Chondrocyte (in vitro differentiated cells): ENCODE data around the gene DOCK7. TPM values are rescaled to one million over a fixed set of nuclear protein-coding genes. Genes with fewer than 3 reads are reported as not detected.

Experiments used
- DNase-seq: peaks from one replicate; pipeline ENCODE4 v3.0.0; 2021; ENCODE audit warnings: mixed read lengths, low spot score
- H3K27ac Mint-ChIP-seq: one replicate; pipeline ENCODE4 v1.8.0; 2021; ENCODE audit warnings: mild to moderate bottlenecking, moderate library complexity, mixed read lengths; ENCODE audit not compliant: unreplicated experiment
- H3K27me3 Mint-ChIP-seq: 2 replicates; pipeline ENCODE4 v1.8.0; 2021; ENCODE audit warnings: low read depth, mixed read lengths
- H3K36me3 Mint-ChIP-seq: 2 replicates; pipeline ENCODE4 v1.8.0; 2021; ENCODE audit warnings: low read depth, mixed read lengths
- H3K4me1 Mint-ChIP-seq: 2 replicates; pipeline ENCODE4 v1.8.0; 2021; ENCODE audit warnings: low read depth, mild to moderate bottlenecking, mixed read lengths
- H3K4me3 Mint-ChIP-seq: one replicate; pipeline ENCODE4 v1.8.0; 2021; ENCODE audit warnings: mild to moderate bottlenecking, moderate library complexity, mixed read lengths; ENCODE audit not compliant: unreplicated experiment
- H3K9me3 Mint-ChIP-seq: 2 replicates; pipeline ENCODE4 v1.8.0; 2021; ENCODE audit warnings: low read depth, mixed read lengths
- long read RNA-seq: library from polyadenylated mRNA; stranded (forward); transcript quantifications from one replicate; pipeline ENCODE4 v2.0.0, GENCODE V29; 2021
- total RNA-seq: library from RNA; stranded (reverse); gene quantifications from 3 replicates; pipeline ENCODE4 v1.2.1, GENCODE V29; 2021
- TF ChIP-seq, protein P1 (sequence below): fragments of 200-600 bp; sonication (generic); IDR thresholded peaks from 2 replicates; pipeline ENCODE4 v1.5.0; 2021; ENCODE audit warnings: antibody characterized with exemption, mild to moderate bottlenecking, moderate library complexity

Gene DOCK7, protein sequence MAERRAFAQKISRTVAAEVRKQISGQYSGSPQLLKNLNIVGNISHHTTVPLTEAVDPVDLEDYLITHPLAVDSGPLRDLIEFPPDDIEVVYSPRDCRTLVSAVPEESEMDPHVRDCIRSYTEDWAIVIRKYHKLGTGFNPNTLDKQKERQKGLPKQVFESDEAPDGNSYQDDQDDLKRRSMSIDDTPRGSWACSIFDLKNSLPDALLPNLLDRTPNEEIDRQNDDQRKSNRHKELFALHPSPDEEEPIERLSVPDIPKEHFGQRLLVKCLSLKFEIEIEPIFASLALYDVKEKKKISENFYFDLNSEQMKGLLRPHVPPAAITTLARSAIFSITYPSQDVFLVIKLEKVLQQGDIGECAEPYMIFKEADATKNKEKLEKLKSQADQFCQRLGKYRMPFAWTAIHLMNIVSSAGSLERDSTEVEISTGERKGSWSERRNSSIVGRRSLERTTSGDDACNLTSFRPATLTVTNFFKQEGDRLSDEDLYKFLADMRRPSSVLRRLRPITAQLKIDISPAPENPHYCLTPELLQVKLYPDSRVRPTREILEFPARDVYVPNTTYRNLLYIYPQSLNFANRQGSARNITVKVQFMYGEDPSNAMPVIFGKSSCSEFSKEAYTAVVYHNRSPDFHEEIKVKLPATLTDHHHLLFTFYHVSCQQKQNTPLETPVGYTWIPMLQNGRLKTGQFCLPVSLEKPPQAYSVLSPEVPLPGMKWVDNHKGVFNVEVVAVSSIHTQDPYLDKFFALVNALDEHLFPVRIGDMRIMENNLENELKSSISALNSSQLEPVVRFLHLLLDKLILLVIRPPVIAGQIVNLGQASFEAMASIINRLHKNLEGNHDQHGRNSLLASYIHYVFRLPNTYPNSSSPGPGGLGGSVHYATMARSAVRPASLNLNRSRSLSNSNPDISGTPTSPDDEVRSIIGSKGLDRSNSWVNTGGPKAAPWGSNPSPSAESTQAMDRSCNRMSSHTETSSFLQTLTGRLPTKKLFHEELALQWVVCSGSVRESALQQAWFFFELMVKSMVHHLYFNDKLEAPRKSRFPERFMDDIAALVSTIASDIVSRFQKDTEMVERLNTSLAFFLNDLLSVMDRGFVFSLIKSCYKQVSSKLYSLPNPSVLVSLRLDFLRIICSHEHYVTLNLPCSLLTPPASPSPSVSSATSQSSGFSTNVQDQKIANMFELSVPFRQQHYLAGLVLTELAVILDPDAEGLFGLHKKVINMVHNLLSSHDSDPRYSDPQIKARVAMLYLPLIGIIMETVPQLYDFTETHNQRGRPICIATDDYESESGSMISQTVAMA (N-terminal part only)
- total RNA-seq, result 79.7 to 88.4 TPM (median 83.2 TPM) in 3 replicates
- long read RNA-seq, full-length matches to known transcripts, result 32 of 53 reads
- long read RNA-seq, partial matches to known transcripts, result 13 of 53 reads
- long read RNA-seq, other reads (novel, unspliced or antisense), result 8 of 53 reads

DNA sequence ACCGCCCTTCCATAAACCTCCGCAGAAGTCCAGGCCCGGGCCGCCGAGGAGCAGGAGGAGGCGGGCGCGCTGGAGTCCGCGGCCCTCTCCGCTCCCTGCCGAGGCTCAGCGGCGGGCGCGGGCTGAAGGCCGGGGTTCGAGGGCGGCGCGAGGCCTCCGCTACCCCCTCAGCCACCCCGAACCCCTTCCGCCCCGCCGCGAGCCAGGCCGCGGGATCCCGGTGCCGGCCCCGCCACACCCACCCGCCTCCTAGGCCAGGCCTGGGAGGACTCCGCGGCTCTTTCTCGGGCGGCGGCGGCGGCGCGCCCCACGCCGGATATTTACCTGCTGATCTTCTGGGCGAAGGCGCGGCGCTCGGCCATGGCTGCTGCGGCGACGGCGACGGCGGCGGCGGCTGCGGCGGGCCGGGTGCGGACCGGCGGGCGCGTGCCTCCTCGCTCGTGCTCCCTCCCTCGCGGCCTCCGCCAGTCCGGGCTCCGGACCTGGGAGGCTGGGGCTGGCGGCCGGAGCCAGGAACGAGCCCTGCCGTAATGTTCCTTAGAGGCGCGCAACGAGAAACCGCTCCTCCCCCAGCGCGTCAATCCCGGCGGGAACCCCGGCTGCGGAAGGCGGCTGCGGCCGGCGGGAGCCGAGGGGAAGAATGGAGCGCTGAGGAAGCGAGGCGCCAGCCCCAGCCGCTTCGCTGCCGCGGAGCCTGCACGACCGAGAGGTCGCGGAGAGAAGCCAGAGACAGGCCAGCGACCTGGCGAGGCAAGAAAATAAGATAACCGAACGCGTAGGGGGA, at the start of gene DOCK7:
DOCK7 (minus strand) TSS at position 484 of the 784 bp plus-strand sequence; CDS start at position 362, 122 bp downstream.
- DNase-seq, result peak; percentile 94

DNA sequence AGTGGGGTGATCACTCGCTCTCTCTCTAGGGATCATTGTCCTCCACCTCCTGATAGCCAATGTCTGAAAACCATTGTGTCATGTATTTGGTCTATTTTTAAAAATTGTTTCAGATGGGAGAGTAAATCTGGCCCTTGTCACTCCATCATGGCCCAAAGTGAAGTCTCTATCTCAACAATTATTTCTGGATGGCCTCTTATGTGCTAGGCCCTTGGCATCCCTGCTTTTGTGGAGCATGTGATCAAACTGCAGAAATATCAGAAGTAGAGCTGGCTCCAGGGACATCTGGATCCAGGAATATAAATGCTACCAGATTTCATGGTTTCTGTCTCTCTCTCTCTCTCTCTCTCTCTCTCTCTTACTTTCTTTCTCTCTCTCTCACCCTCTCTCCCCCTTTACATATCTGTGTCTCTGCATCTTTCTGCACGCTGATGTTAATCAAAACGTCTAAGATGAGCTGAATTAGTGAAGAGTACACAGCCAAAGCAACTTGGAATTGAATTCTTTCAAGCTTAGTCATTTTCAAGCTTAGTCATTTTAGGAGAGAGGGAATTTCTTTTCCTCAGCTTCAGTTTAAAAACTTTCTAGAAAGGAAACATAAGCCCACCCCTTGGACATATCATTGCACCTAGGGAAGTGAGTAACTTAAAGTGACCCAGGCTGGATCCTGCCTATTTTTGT, 47.4 kb upstream of the DOCK7 start:
- H3K27ac Mint-ChIP-seq, result peak overlapping the region; percentile 82
- no peak for DNase-seq
- H3K27me3 Mint-ChIP-seq, result no peaks in the 10 kb centered on the region
- TF ChIP-seq, protein P1, sequence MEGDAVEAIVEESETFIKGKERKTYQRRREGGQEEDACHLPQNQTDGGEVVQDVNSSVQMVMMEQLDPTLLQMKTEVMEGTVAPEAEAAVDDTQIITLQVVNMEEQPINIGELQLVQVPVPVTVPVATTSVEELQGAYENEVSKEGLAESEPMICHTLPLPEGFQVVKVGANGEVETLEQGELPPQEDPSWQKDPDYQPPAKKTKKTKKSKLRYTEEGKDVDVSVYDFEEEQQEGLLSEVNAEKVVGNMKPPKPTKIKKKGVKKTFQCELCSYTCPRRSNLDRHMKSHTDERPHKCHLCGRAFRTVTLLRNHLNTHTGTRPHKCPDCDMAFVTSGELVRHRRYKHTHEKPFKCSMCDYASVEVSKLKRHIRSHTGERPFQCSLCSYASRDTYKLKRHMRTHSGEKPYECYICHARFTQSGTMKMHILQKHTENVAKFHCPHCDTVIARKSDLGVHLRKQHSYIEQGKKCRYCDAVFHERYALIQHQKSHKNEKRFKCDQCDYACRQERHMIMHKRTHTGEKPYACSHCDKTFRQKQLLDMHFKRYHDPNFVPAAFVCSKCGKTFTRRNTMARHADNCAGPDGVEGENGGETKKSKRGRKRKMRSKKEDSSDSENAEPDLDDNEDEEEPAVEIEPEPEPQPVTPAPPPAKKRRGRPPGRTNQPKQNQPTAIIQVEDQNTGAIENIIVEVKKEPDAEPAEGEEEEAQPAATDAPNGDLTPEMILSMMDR, result no peak
- H3K4me1 Mint-ChIP-seq, result peaks cover 25% of the 10 kb centered on the region
- H3K9me3 Mint-ChIP-seq, result peaks cover 8% of the 10 kb centered on the region
- no peak overlapping the region for H3K4me3 Mint-ChIP-seq
- H3K36me3 Mint-ChIP-seq, result peaks cover 8% of the 10 kb centered on the region

More for the DNA sequence above, at the start of gene DOCK7:
- H3K36me3 Mint-ChIP-seq, result peaks cover 2% of the 10 kb centered on the region
- peaks cover 64% of the 10 kb centered on the region for H3K4me1 Mint-ChIP-seq
- peak within 1 kb of the TSS; percentile 93 for H3K4me3 Mint-ChIP-seq
- no peaks in the 10 kb centered on the region for H3K27me3 Mint-ChIP-seq
- H3K27ac Mint-ChIP-seq, result peak within 1 kb of the TSS; percentile 95
- no peaks in the 10 kb centered on the region for H3K9me3 Mint-ChIP-seq
- TF ChIP-seq, protein P1, result peak; percentile 21

DNA sequence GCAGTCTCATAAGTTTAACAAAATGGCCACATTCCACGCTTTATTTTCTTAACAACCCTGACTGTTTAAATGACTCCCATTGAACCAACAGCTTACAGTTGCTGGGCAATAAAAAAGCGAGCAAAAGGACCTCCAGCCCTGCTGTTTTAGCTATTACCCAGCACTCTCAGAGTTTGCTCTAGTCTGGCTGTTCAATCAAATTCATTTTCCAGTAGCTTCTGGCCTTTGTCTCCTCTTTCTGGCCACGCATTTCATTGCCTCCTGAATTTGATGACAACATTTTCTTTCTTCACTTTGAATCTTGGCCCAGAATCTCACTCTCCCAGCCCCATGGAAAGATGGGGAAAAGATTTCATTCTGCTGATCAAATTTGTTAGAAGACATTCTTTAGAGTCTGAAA, 44.1 kb upstream of the DOCK7 start:
- H3K4me1 Mint-ChIP-seq, result peaks cover 30% of the 10 kb centered on the region
- TF ChIP-seq, protein P1, result peak; percentile 35
- no peak overlapping the region for H3K27ac Mint-ChIP-seq
- H3K27me3 Mint-ChIP-seq, result no peaks in the 10 kb centered on the region
- DNase-seq, result no peak
- no peaks in the 10 kb centered on the region for H3K9me3 Mint-ChIP-seq
- no peak overlapping the region for H3K4me3 Mint-ChIP-seq
- no peaks in the 10 kb centered on the region for H3K36me3 Mint-ChIP-seq

DNA sequence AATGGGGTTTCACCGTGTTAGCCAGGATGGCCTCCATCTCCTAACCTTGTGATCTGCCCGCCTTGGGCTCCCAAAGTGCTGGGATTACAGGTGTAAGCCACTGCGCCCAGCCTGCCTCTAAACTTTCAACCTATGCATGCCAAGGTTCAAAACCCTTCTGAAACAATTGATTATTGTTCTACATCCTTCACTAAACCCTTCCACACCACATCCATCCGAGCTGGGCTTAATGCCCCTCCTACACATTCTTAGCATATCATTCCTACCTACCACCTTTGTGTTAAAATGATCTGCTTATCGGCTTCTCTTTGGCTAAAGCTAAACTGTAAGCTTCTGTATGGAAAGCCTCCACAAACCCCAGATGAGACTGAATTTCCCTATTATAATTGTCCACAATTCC, 40.8 kb upstream of the DOCK7 start:
- H3K9me3 Mint-ChIP-seq, result peaks cover 2% of the 10 kb centered on the region
- H3K4me1 Mint-ChIP-seq, result peaks cover 34% of the 10 kb centered on the region
- DNase-seq, result no peak
- no peaks in the 10 kb centered on the region for H3K27me3 Mint-ChIP-seq
- no peak overlapping the region for H3K27ac Mint-ChIP-seq
- H3K36me3 Mint-ChIP-seq, result no peaks in the 10 kb centered on the region
- TF ChIP-seq, protein P1, result no peak
- no peak overlapping the region for H3K4me3 Mint-ChIP-seq
